Myometrial cell (primary cell): Measurements from ENCODE around the gene DUSP11. TPM values are rescaled to one million over a fixed set of nuclear protein-coding genes. Genes with fewer than 3 reads are reported as not detected.

Source experiments
- total RNA-seq: library from RNA; depleted of rRNA; stranded (reverse); fragments of >200 nt; gene quantifications from 2 replicates; pipeline ENCODE4 v1.2.3, GENCODE V29; 2015

Gene DUSP11
- total RNA-seq: 41.8 and 52.3 TPM in 2 replicates

DNA sequence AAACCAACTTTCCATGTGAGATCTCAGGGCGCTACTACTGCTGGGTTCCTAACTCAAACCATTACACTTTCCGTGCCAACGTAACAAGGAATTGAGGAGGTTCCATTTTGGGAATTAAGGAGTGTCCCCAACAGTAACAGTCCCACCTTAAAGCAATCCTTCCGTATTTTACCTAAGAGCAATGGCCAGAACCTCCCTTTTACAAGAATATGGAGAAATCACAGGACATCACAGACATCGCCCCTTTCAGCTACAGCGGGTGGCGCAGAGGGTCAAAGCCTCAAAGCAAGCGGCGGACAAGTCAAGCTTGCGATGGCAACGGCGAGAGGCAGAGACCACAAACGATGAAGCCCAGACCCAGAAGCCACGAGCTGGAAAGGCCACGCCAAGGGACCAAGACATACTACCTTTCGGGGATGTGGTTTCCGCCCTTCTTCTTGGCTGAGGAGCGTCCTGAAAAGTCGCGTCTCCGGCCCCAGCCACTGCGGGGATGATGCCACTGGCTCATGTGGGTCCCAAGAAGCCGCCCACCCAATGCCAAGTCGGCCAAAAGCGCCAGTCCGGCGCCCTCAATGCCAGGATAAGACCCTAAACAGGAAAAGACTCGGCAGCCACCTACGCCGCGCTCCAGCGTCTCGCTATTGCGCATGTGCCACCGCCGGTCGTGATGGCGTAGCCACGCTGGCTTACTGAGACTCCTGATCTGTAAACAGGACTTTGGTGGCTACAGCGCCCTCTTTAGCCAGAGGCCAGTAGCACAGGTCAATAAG is at the start of gene DUSP11:
Gene DUSP11 (minus strand): TSS at position 637 of the 770 bp plus-strand sequence. CDS start 129 bp downstream, at position 508.

DNA sequence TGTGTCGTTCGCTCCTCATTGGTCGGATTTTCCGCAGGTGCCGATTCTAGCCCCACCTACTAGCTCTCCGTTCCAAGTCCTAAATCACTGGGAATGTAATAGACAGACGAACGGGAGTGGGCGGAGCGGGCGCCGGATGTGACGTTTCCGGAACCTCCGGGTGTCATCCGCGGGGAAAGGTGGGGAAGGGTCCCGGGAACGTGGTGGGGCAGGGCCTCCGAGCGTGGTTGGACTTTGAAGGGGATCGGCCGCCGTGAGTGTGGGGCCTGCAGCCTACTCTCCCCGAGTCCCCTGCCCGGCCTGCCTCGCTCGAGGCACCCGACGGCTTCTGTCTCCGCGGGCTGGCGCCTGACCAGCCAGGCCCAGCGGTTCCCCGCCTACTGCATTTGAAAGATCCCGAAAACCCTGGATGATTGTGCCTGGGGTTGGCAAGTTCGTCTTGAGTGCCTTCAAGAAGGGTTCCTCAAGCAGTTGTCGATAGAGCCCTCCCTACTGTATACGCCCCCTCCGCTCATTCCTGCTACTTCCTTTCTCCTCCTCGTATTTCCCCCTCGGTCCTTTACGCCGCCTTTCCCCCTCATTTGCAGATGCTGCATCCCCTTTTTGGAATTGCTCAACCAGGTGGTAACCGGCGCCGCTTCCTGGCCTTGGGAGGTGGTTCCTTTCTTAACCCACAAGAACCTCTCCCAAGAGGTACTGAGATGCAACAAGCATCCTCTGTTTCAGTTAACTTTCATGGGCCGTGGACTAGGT is 49.1 kb upstream of the DUSP11 start, which contains the start of gene STAMBP:
Gene STAMBP (plus strand): TSS at position 144 of the 753 bp plus-strand sequence. CDS start 1,896 bp downstream, outside the sequence.

DNA sequence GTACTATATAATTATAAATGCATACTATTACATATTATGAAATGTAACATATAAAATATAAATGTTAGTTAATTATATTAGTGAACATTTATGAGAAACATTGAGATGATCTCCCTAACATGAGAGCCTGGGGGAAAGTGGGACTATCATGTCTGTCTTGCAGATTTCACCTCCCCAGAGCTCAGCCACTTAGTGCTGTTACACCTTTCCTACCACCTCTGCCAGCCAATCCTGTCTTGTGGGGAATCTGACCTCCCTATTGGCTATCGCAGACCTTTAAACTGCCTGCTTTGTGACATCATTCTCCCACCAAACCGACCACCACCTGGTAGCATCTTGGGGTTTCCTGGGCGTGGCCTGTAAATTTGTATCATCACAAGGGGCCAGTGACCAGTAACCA is 4.0 kb upstream of the DUSP11 start, which contains the start of gene C2orf78:
Gene C2orf78 (plus strand): TSS at position 301 of the 400 bp plus-strand sequence. CDS start 127 bp downstream, outside the sequence.

DNA sequence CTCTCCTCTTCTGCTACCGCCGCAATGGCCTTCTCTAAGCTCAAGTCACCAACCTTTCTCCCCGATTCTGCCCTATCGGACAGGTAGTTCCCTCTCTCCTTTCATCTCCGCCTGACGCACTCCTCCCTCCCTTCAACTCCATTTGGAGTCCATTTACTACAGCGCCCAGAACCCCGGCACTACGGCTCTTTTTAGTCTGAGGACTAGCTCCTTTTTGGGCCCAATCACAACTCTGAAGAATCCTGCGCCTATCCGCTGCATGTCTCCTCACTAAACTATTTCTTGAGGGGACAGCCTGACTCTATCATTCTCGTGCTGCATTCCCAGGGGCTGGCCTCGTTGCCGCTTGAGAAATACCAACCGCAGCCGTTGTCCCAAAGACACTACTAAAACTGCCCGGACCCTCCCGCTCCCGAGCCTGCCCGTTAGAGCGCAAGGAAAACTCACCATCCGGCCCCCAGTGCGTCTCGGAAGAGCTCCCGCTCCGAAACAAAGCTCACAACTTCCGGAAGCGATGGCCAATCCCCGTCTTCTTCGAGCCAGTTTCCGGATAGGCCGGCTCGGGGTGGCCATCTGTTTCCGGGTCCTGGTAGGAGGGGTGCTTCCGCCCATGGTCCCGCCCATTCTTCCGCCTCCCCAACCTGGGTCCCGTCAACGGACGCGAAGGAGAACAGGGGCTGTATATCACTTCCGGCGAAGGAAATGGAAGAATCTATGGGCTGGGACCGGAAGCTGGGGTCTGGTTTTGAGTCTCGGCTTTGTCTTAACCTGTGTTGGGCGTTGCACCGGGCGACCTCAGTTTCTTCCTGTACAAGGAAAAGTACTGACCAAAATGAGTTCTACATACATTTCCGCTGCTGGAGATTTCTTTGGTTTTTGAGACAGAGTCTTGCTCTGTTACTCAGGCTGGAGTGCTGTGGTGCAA is 42.8 kb downstream of the DUSP11 start, which contains the start of gene TPRKB:
Gene TPRKB (minus strand): TSS at position 491 of the 925 bp plus-strand sequence. CDS start 2,776 bp downstream, outside the sequence.

Other genes starting within 250 kb of the DUSP11 start
- not detected in 2 replicates for gene NAT8, start 137.7 kb downstream of the DUSP11 start, total RNA-seq
- 38.3 and 47.6 TPM in 2 replicates for gene TPRKB, start 42.8 kb downstream of the DUSP11 start, total RNA-seq
- gene C2orf78, start 4.1 kb upstream of the DUSP11 start, total RNA-seq: not detected in 2 replicates
- gene STAMBP, start 48.9 kb upstream of the DUSP11 start, total RNA-seq: 35.5 and 37.7 TPM in 2 replicates
- gene ACTG2, start 112.9 kb upstream of the DUSP11 start, total RNA-seq: 8.6 and 12.4 TPM in 2 replicates
- gene DGUOK, start 146.8 kb upstream of the DUSP11 start, total RNA-seq: 105 and 107 TPM in 2 replicates
- gene TET3, start 204.8 kb upstream of the DUSP11 start, total RNA-seq: 1.6 and 2.0 TPM in 2 replicates